ENCODE data around the gene DIP2C.

Gene DIP2C

DNA sequence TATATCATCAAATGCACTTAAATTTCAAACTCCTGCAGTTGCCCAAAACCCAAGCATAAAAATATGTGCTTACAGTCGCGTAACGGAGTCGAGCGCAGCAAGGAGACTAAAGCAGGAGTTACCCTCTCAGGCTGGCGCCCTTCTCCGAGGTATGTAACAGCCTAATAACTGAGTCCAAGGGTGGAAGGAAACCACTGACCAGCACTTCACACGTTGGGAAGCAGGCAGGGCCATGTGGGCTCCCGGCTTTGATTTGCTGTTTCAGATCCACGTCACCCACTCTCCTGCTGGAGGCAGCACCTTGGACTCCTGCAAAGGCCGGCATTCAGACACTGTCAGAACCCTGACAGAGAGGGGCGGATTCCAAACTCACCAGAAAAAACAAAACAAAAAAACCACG is 123.8 kb downstream of the DIP2C start:
- no peak for DNase-seq

GRCh38 chr10:565146-565545 is 124.3 kb downstream of the DIP2C start:
- DNase-seq = no peak

DNA sequence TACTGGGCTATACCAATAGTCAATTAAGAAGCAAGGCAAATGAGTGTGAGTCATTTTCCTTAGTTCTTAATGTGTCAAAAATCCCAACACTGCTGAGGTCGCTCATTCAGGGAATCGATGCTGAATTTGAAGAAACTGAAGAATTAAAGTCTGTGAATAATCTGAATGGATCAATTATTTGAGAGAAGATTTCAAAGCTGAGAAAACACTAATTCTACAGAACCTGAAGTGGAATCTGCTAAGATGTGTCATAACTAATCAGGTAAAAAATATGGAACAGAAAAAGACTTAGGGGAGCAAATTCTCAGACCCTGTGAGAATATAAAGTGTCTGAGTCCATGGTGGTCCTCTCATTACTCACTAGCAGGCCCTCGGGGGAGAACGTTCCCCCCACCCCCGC is 125.6 kb downstream of the DIP2C start:
- DNase-seq = no peak

GRCh38 chr10:562142-562541 is 127.3 kb downstream of the DIP2C start:
- no peak for DNase-seq

DNA sequence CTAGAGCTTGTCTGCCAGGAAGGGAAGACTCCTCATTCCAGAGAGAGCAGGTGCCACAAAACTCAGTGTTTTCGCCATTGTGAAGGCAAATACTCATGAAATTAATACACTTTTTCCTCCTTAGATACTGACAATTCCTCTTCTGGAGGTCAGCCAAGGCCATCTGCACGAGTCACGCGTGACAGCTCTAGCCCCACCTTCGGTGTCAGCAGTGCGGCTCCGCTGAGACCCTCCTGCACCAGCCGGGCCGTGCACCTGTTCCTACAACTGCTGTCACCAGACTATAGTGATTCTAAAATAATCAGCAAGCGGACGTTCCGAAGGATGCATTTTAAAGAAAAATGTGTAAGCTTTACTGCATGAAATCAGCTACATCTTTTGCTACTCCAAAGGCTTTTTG is 127.7 kb downstream of the DIP2C start:
- no peak for DNase-seq

GRCh38 chr10:560314-560992 is 129.0 kb downstream of the DIP2C start:
- DNase-seq = no peak

DNA sequence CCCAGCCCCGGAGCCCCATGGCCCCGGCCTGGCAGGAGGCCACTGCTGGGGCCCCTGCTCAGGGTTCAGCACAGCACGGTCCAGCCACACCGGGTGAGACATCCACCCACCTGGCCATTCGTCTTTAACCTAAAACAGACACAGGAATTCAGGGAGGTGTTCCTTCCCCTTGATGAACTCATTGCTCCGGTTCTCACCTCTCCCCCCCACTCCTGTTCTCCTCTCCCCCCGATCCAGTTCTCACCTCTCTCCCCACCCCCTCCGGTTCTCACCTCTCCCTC is 129.8 kb downstream of the DIP2C start:
- no peak for DNase-seq

DNA sequence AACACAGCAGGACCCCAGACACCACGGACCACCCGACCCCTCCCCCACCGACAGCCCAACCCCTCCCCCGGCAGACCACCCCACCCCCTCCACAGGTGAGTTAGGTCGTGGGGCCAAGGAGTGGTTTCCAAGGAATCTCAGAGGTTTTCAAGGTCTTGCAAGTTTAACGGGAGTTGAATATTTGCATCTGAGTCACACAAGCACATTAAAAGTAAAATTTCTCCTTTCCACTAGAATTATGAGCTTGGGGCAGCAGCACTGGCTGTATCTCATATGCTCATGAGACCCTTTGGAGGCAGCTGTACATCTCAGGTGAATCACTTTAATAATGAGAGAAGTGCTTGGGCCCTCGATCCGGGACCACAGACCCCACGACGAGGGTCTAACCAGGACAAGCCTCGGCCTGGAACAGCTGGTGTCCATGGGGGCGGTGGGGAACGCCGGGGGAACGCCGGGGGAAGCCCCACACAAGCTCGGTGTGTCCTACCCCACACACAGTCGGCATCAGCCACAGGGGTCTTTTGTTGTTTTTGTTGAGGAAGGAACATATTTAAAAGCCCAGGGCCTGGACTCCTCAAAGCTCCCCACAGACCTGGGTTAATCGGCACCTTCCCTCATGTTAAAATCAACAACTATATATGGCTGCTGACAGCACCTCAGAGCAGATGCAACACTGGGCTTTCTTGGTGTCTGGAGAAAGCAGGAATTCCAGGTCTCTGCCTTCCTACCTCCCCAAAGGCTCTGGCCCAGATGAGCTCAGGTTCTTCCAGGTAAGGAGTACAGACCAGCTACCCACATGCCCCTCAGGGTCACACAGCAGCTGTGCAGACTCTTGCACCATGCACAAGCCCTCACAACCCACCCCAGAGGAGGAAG is 130.3 kb downstream of the DIP2C start:
- DNase-seq = no peak

DNA sequence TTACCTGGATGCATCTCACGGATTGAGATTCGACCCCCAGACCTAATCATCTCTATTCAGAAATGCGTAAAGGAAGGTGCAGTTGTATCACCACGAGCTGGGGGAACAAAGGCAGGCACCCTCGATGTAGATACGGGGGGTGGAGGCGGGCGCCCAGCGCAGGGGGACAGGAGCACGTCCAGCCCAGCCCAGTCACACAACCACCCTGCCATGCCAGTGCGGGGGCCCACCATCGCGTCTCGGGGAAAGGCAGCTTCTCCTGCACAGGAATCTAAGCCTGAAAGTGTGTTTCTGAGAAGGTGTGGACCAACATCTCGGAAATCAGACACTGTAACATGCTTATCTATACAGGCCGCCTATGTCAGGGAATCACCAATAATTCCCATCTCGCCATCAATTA is 131.1 kb downstream of the DIP2C start:
- no peak for DNase-seq

- no peak for DNase-seq
Observed at GRCh38 chr10:557792-558328, 131.6 kb downstream of the DIP2C start.

- DNase-seq = no peak
Observed at GRCh38 chr10:556971-557637, 132.4 kb downstream of the DIP2C start.

GRCh38 chr10:555682-556350 is 133.7 kb downstream of the DIP2C start:
- DNase-seq = no peak

- DNase-seq = no peak
Observed at GRCh38 chr10:555281-555680, 134.2 kb downstream of the DIP2C start.

GRCh38 chr10:554182-554848 is 135.2 kb downstream of the DIP2C start:
- no peak for DNase-seq

- DNase-seq = no peak
Observed at GRCh38 chr10:553233-553632, 136.2 kb downstream of the DIP2C start.

GRCh38 chr10:552679-553078 is 136.8 kb downstream of the DIP2C start:
- DNase-seq = no peak

DNA sequence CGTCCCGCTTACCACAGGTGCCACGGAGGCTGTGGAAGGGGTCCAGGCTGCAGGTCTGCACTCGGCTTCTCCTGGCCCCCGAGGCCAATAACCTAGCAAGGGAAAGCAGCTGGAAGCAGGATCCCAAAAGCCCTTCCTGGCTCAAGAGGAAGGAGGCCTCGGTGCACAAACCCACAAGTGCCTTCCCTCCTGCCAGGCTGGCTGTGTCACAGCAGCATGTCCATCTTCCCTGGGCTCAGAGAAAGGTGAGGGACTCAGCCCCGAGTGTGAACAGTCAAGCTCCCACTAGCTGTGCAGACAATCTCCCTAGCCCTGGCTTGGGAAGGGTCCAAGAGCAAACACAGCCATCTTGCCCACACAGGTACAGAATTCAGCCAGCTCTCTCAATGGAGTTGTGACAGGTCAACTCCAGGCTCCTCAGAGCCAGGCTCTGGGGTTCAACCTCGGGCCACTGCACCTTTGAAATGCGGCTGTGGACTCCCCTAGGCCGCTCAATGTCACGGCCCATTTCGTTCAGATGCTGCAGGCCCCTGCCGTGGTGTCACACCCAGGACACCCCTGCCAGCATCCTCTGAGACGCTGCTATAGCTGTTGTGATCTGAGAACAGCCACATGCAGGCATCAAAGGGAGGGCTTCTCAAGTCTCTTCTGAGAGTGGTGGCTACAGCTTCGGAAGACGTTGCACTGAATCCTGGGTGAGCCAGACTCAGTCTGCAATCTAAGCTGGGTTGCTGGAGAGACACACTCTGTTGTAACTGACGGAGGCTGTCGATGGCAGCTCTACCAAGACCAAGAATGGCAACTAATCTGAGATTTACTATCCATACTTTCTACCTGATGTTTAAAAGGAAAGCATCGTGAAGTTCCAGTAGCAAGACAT is 137.9 kb downstream of the DIP2C start:
- DNase-seq = no peak

- no peak for DNase-seq
Observed at GRCh38 chr10:550665-551372, 138.6 kb downstream of the DIP2C start.

GRCh38 chr10:549391-549790 is 140.1 kb downstream of the DIP2C start:
- no peak for DNase-seq

- DNase-seq = no peak
Observed at GRCh38 chr10:548238-548901, 141.1 kb downstream of the DIP2C start.
